Measurements from ENCODE around the gene NUP50.

NUP50 gene

DNA sequence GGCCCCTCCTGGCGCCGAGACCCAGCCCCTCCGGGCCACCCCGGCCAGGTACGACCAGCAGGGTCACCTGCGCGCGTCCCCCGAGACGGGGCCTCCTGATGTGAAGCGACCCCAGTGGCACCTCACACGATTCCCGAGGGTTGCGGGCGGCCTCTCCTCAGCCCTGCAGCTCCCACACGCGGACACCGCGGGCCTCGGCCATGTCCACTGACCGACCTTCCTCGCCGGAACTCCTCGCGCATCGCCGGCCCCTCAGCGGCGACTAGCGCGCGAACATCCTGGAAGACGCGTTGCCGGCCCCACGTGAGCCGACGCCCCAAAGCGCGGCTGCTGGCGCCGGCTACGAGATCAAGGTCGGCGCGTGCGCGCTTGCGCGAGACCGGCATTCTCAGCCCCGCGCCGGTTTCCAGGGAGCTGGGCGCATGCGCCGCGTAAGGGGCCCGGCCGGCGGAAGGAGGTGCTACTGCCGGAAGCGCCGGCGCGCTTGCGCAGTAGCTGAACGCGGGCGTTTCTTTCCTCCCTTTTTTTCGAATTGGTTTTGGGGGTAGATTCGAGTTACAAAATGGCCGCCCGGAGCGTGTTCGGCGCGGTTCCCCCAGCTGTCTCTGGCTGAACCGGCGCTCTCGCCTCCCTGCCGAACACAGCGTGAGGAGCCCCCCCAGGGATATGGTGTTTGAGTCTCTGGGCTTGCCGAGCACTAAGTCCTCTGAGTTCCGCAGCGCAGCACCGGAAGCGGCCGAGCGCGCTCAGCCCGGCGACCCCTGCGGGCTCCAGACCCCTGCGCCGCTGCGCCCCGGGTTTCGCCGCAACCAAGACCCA is at the start of gene NUP50:
NUP50 (plus strand) TSS at position 475 of the 819 bp plus-strand sequence. CDS start 4,253 bp downstream, outside the sequence.
- DNase-seq (ENCODE audit: low spot score) = peak; percentile 92
- H3K9me3 ChIP-seq (ENCODE audit: severe bottlenecking) = no peaks in the 10 kb centered on the region
- H3K36me3 ChIP-seq (ENCODE audit: low read depth) = peaks cover 43% of the 10 kb centered on the region
- H3K27ac ChIP-seq (ENCODE audit: poor library complexity, severe bottlenecking) = peak within 1 kb of the TSS; percentile 95
- no peak for TF ChIP-seq CTCF (IDR thresholded peaks at IDR 0.05; ENCODE audit: poor library complexity, severe bottlenecking)
- H3K4me3 ChIP-seq (ENCODE audit: severe bottlenecking) = peak within 1 kb of the TSS; percentile 78
- peaks cover 42% of the 10 kb centered on the region for H3K4me1 ChIP-seq (ENCODE audit: insufficient read depth, poor library complexity, severe bottlenecking)
- no peaks in the 10 kb centered on the region for H3K27me3 ChIP-seq (ENCODE audit: insufficient read depth, poor library complexity, severe bottlenecking)
- peak; percentile 52 for ATAC-seq (ENCODE audit: low read depth)

DNA sequence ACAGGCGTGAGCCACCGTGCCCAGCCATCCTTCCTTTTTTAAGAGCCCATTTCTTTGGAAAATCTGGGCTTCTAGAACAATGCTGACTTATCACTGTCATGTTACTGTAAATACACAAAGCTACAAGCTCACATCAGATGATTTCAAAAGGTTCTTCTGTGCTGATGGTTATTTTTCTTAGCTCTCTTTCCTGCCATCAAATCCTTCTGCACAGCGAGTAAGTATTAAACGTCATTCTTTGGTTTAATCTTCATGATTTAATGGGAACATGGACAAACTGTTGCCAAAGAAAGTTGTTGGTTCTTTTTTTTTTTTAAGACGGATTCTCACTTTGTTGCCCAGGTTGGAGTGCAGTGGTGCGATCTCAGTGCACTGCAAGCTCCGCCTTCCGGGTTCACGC is 43.3 kb upstream of the NUP50 start:
- Histone ChIP-seq H3K9me3 (ENCODE audit: severe bottlenecking) (no peaks in the 10 kb centered on the region), H3K27me3 (ENCODE audit: insufficient read depth, poor library complexity, severe bottlenecking) (no peaks in the 10 kb centered on the region), H3K36me3 (ENCODE audit: low read depth) (no peaks in the 10 kb centered on the region), H3K4me1 (ENCODE audit: insufficient read depth, poor library complexity, severe bottlenecking) (peaks cover 7% of the 10 kb centered on the region), H3K4me3 (ENCODE audit: severe bottlenecking) (no peak overlapping the region), H3K27ac (ENCODE audit: poor library complexity, severe bottlenecking) (peak overlapping the region; percentile 7)
- TF ChIP-seq CTCF (IDR thresholded peaks at IDR 0.05; ENCODE audit: poor library complexity, severe bottlenecking) = no peak
- DNase-seq (ENCODE audit: low spot score) (no peak), ATAC-seq (ENCODE audit: low read depth) (no peak)

GRCh38 chr22:45120931-45121330 is 42.8 kb upstream of the NUP50 start:
- peaks cover 7% of the 10 kb centered on the region for H3K4me1 ChIP-seq (ENCODE audit: insufficient read depth, poor library complexity, severe bottlenecking)
- H3K27me3 ChIP-seq (ENCODE audit: insufficient read depth, poor library complexity, severe bottlenecking) = no peaks in the 10 kb centered on the region
- DNase-seq (ENCODE audit: low spot score) (no peak), ATAC-seq (ENCODE audit: low read depth) (peak; percentile 67)
- TF ChIP-seq CTCF (IDR thresholded peaks at IDR 0.05; ENCODE audit: poor library complexity, severe bottlenecking) = no peak
- peak overlapping the region; percentile 7 for H3K27ac ChIP-seq (ENCODE audit: poor library complexity, severe bottlenecking)
- H3K36me3 ChIP-seq (ENCODE audit: low read depth) = no peaks in the 10 kb centered on the region
- H3K9me3 ChIP-seq (ENCODE audit: severe bottlenecking) = no peaks in the 10 kb centered on the region
- no peak overlapping the region for H3K4me3 ChIP-seq (ENCODE audit: severe bottlenecking)

- H3K27me3 ChIP-seq (ENCODE audit: insufficient read depth, poor library complexity, severe bottlenecking) = no peaks in the 10 kb centered on the region
- H3K4me1 ChIP-seq (ENCODE audit: insufficient read depth, poor library complexity, severe bottlenecking) = peaks cover 7% of the 10 kb centered on the region
- DNase-seq (ENCODE audit: low spot score) (no peak), ATAC-seq (ENCODE audit: low read depth) (no peak)
- no peak overlapping the region for H3K4me3 ChIP-seq (ENCODE audit: severe bottlenecking)
- no peaks in the 10 kb centered on the region for H3K36me3 ChIP-seq (ENCODE audit: low read depth)
- TF ChIP-seq CTCF (IDR thresholded peaks at IDR 0.05; ENCODE audit: poor library complexity, severe bottlenecking) = no peak
- no peaks in the 10 kb centered on the region for H3K9me3 ChIP-seq (ENCODE audit: severe bottlenecking)
- no peak overlapping the region for H3K27ac ChIP-seq (ENCODE audit: poor library complexity, severe bottlenecking)
Measured at GRCh38 chr22:45124176-45124847, 39.4 kb upstream of the NUP50 start.
